22Rv1 (cell line): ENCODE data around the gene RPL26.

Experiments used
- CTCF ChIP-seq: fragments of 450-650 bp; IDR thresholded peaks from 2 replicates; pipeline ENCODE4 v1.5.1; 2017; ENCODE audit warnings: mild to moderate bottlenecking
- ZFX ChIP-seq: fragments of 450-650 bp; IDR thresholded peaks from 2 replicates; pipeline ENCODE4 v1.6.1; 2017; ENCODE audit warnings: antibody characterized with exemption, borderline replicate concordance

DNA sequence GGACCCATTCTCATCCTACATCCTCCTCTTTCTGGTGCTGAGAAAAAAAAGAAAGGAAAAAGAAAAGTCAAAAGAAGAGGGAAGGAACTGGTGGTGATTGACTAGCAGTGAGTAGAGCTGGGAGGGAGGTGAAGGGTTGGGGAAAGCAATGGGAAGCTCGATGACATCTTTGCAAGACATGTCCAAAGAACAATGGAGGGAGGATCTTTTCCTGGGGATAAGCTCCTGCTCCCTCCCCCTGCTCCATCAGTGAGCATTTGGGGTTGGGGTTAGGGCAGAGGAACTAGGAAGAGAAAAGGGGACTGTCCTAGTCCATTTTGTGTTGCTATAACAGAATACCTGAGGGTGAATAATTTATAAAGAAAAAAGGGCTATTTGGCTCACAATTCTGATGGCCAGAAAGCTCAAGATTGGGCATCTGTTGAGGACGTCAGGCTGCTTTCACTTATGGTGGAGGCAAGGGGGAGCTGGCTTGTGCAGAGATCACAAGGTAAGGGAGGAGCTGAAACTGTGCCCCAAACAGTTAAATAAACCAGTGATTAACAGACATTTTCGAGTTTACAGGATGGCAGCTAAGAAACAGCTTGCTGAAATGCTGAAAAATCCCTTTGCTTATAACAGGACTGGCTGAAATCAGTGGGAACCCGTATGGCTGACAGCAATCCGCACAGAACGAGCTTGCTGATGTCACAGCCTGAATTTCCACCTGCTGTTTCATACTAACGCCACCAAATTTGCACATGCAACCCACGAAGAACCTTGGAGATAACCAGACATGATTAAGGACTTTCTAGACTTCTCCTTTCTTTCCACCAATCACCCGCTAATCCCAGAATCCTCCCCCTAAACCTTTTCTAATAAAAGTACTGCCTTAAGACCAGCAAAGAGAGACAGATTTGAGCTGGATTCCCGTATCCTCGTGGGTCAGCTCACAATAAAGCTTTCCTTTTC, 44.9 kb downstream of the RPL26 start:
- TF ChIP-seq CTCF (no peak), ZFX (no peak)
